Mesothelial cell of epicardium (in vitro differentiated cells): ENCODE measurements around the gene TEX51. TPM values are rescaled to one million over a fixed set of nuclear protein-coding genes. Genes with fewer than 3 reads are reported as not detected.

Experiments
- DNase-seq, 2 experiments: peaks; one replicate each; pipeline ENCODE4 v3.0.0; 2021; ENCODE audit warnings: low spot score in 2 of 2; ENCODE audit not compliant: unreplicated experiment in 2 of 2
- H3K27ac Mint-ChIP-seq: 2 replicates; pipeline ENCODE4 v1.8.0; 2021; ENCODE audit warnings: mixed read lengths
- H3K27me3 Mint-ChIP-seq: 2 replicates; pipeline ENCODE4 v1.8.0; 2021; ENCODE audit warnings: low read depth, mixed read lengths
- H3K36me3 Mint-ChIP-seq: 2 replicates; pipeline ENCODE4 v1.8.0; 2021; ENCODE audit warnings: mixed read lengths
- H3K4me1 Mint-ChIP-seq: 2 replicates; pipeline ENCODE4 v1.8.0; 2021; ENCODE audit warnings: mixed read lengths
- H3K4me3 Mint-ChIP-seq: 2 replicates; pipeline ENCODE4 v1.8.0; 2021; ENCODE audit warnings: mild to moderate bottlenecking, moderate library complexity, mixed read lengths
- H3K9me3 Mint-ChIP-seq: 2 replicates; pipeline ENCODE4 v1.8.0; 2021; ENCODE audit warnings: mixed read lengths
- total RNA-seq: library from RNA; stranded (reverse); gene quantifications from 3 replicates; pipeline ENCODE4 v1.2.1, GENCODE V29; 2021
- TF ChIP-seq, protein P1 (sequence below): fragments of 200-600 bp; sonication (generic); IDR thresholded peaks from one replicate; pipeline ENCODE4 v1.5.0; 2021; ENCODE audit warnings: antibody characterized with exemption; ENCODE audit not compliant: unreplicated experiment

Gene TEX51
- total RNA-seq, 1 donor from 2014 or later, result not detected

- Mint-ChIP-seq H3K4me1 (peaks cover 8% of the 10 kb centered on the region), H3K4me3 (no peak overlapping the region), H3K27ac (no peak overlapping the region), H3K36me3 (no peaks in the 10 kb centered on the region), H3K27me3 (peaks cover 22% of the 10 kb centered on the region), H3K9me3 (peaks cover 16% of the 10 kb centered on the region)
- TF ChIP-seq, protein P1, sequence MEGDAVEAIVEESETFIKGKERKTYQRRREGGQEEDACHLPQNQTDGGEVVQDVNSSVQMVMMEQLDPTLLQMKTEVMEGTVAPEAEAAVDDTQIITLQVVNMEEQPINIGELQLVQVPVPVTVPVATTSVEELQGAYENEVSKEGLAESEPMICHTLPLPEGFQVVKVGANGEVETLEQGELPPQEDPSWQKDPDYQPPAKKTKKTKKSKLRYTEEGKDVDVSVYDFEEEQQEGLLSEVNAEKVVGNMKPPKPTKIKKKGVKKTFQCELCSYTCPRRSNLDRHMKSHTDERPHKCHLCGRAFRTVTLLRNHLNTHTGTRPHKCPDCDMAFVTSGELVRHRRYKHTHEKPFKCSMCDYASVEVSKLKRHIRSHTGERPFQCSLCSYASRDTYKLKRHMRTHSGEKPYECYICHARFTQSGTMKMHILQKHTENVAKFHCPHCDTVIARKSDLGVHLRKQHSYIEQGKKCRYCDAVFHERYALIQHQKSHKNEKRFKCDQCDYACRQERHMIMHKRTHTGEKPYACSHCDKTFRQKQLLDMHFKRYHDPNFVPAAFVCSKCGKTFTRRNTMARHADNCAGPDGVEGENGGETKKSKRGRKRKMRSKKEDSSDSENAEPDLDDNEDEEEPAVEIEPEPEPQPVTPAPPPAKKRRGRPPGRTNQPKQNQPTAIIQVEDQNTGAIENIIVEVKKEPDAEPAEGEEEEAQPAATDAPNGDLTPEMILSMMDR, result no peak
- DNase-seq, result no peak
These were observed 7.3 kb downstream of the TEX51 start for GRCh38 chr2:126905991-126906390.

GRCh38 chr2:126906781-126907180 is 8.1 kb downstream of the TEX51 start:
- TF ChIP-seq, protein P1, result no peak
- Mint-ChIP-seq H3K27ac (no peak overlapping the region), H3K4me3 (no peak overlapping the region), H3K27me3 (peaks cover 25% of the 10 kb centered on the region), H3K36me3 (no peaks in the 10 kb centered on the region), H3K4me1 (peaks cover 8% of the 10 kb centered on the region), H3K9me3 (peaks cover 16% of the 10 kb centered on the region)
- peak in 1 of 2 experiments; percentile 19 for DNase-seq

- Mint-ChIP-seq H3K4me3 (no peak overlapping the region), H3K36me3 (no peaks in the 10 kb centered on the region), H3K27me3 (peaks cover 24% of the 10 kb centered on the region), H3K27ac (no peak overlapping the region), H3K9me3 (peaks cover 16% of the 10 kb centered on the region), H3K4me1 (peaks cover 8% of the 10 kb centered on the region)
- DNase-seq, result peak in 1 of 2 experiments; percentile 17
- TF ChIP-seq, protein P1, result no peak
These were observed 9.0 kb downstream of the TEX51 start for GRCh38 chr2:126907671-126908070.

DNA sequence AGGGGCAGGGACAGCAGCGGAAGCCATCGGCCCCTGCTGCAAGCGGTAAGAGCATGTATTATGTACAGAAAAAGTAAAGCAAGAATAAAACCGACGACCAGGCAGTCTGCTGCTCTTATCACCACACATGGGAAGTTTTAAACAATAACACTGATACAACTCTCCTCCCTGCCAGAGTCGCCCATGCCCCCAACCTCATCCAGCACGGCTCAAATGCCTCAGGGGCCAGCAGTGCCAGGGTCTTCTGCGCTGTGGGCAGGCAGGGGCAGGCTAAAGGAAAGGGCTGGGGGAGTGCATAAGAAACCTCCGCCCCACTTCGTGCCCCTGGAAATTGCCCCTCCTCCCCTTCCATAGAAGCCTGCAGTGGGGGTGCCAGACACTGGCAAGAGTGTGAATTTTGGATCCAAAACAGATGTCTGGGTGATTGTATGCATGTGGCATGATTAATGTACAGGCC is 10.1 kb downstream of the TEX51 start:
- H3K27me3 Mint-ChIP-seq, result peaks cover 23% of the 10 kb centered on the region
- DNase-seq, result peak in 1 of 2 experiments; percentile 30
- peaks cover 11% of the 10 kb centered on the region for H3K9me3 Mint-ChIP-seq
- no peaks in the 10 kb centered on the region for H3K36me3 Mint-ChIP-seq
- TF ChIP-seq, protein P1, result no peak
- no peak overlapping the region for H3K4me3 Mint-ChIP-seq
- no peak overlapping the region for H3K27ac Mint-ChIP-seq
- H3K4me1 Mint-ChIP-seq, result peaks cover 8% of the 10 kb centered on the region

DNA sequence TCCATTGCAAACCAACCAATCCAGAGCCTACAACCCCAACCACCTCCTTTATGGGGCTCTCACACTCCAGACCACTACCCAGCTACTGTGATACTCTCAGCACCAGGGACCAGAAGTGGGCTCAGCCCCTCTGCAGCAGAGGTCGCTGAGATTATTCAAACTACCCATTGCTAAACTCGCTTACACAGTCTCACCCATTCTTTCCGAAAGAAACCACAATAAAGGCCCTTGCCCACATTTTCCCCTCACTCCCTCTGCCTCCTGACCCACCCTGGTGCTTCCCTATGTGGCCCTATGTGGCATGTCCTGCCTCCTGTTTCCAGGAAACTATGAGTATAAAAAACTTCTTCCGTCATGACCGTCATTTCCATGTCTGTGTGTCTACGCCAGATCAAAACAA is 10.7 kb downstream of the TEX51 start:
- H3K36me3 Mint-ChIP-seq, result no peaks in the 10 kb centered on the region
- TF ChIP-seq, protein P1, result no peak
- no peak overlapping the region for H3K27ac Mint-ChIP-seq
- H3K4me3 Mint-ChIP-seq, result no peak overlapping the region
- peaks cover 8% of the 10 kb centered on the region for H3K4me1 Mint-ChIP-seq
- peaks cover 5% of the 10 kb centered on the region for H3K9me3 Mint-ChIP-seq
- peaks cover 24% of the 10 kb centered on the region for H3K27me3 Mint-ChIP-seq
- peak in 1 of 2 experiments; percentile 1 for DNase-seq

GRCh38 chr2:126909781-126910180 is 11.1 kb downstream of the TEX51 start:
- Mint-ChIP-seq H3K27ac (no peak overlapping the region), H3K36me3 (no peaks in the 10 kb centered on the region), H3K9me3 (peaks cover under 1% of the 10 kb centered on the region), H3K4me3 (no peak overlapping the region), H3K4me1 (peaks cover 8% of the 10 kb centered on the region), H3K27me3 (peaks cover 26% of the 10 kb centered on the region)
- TF ChIP-seq, protein P1, result no peak
- DNase-seq, result peak in 1 of 2 experiments; percentile 14
